Liver (tissue), 9 donors: Measurements from ENCODE around the gene F12. TPM values are rescaled to one million over a fixed set of nuclear protein-coding genes. Genes with fewer than 3 reads are reported as not detected.

Experiments used
- DNase-seq: peaks from one replicate; pipeline ENCODE4 v3.0.0-alpha.2; 2017; ENCODE audit warnings: low spot score
- H3K27ac ChIP-seq, 2 donors: one replicate each; pipeline ENCODE4 v1.7.0; 2013; ENCODE audit warnings: inconsistent platforms in 2 of 2, low read length in 2 of 2, control low read depth in 1 of 2, low read depth in 1 of 2, mild to moderate bottlenecking in 1 of 2
- H3K27me3 ChIP-seq, 4 donors: one replicate each; pipeline versions ENCODE4 v1.6.1 to v1.7.0; 2013; ENCODE audit warnings: low read length in 3 of 4, inconsistent platforms in 1 of 4, mild to moderate bottlenecking in 1 of 4, moderate library complexity in 1 of 4; ENCODE audit not compliant: control insufficient read depth in 4 of 4, insufficient read depth in 4 of 4
- H3K36me3 ChIP-seq, 4 donors: one replicate each; pipeline versions ENCODE4 v1.6.1 to v1.7.0; 2013; ENCODE audit warnings: low read length in 3 of 4, mild to moderate bottlenecking in 3 of 4, low read depth in 1 of 4, moderate library complexity in 1 of 4; ENCODE audit not compliant: control insufficient read depth in 4 of 4, insufficient read depth in 3 of 4
- H3K4me1 ChIP-seq, 4 donors: one replicate each; pipeline versions ENCODE4 v1.6.1 to v1.7.0; 2013; ENCODE audit warnings: low read length in 3 of 4, mild to moderate bottlenecking in 3 of 4, moderate library complexity in 1 of 4; ENCODE audit not compliant: control insufficient read depth in 4 of 4, insufficient read depth in 4 of 4
- H3K4me3 ChIP-seq, 3 donors: one replicate each; pipeline versions ENCODE4 v1.6.1 to v1.7.0; 2013; ENCODE audit warnings: low read length in 3 of 3, control low read depth in 1 of 3, low read depth in 1 of 3, mild to moderate bottlenecking in 1 of 3
- H3K9ac ChIP-seq, 2 donors: one replicate each; pipeline ENCODE4 v1.7.0; 2013; ENCODE audit warnings: low read length in 2 of 2, mild to moderate bottlenecking in 2 of 2, moderate library complexity in 2 of 2, control low read depth in 1 of 2, low read depth in 1 of 2
- H3K9me3 ChIP-seq, 4 donors: one replicate each; pipeline versions ENCODE4 v1.6.1 to v1.7.0; 2013; ENCODE audit warnings: low read length in 3 of 4; ENCODE audit not compliant: control insufficient read depth in 4 of 4
- ATF3 ChIP-seq: IDR thresholded peaks from 2 replicates; pipeline ENCODE4 v1.6.1; 2016; ENCODE audit warnings: antibody characterized with exemption
- EGR1 ChIP-seq, 2 donors: IDR thresholded peaks; 2 replicates each; pipeline ENCODE4 v1.6.1; 2016 to 2018; ENCODE audit warnings: antibody characterized with exemption in 2 of 2, low read depth in 2 of 2
- FOXA1 ChIP-seq: IDR thresholded peaks from 2 replicates; pipeline ENCODE4 v1.6.1; 2016; ENCODE audit warnings: antibody characterized with exemption
- GABPA ChIP-seq, 2 donors: IDR thresholded peaks in 1 of 2; conservative IDR thresholded peaks in 1 of 2; 2 replicates each; pipeline ENCODE4 v1.6.1; 2016; ENCODE audit warnings: antibody characterized with exemption in 2 of 2, mild to moderate bottlenecking in 1 of 2, moderate library complexity in 1 of 2
- HNF4A ChIP-seq, 2 donors: conservative IDR thresholded peaks; 2 replicates each; pipeline ENCODE4 v1.6.1; 2016; ENCODE audit warnings: antibody characterized with exemption in 2 of 2, mild to moderate bottlenecking in 2 of 2
- HNF4G ChIP-seq: IDR thresholded peaks from 2 replicates; pipeline ENCODE4 v1.6.1; 2016; ENCODE audit warnings: antibody characterized with exemption
- JUND ChIP-seq, 2 donors: IDR thresholded peaks; 2 replicates each; pipeline ENCODE4 v1.6.1; 2016; ENCODE audit warnings: antibody characterized with exemption in 2 of 2
- RAD21 ChIP-seq, 2 donors: IDR thresholded peaks; 2 replicates each; pipeline ENCODE4 v1.6.1; 2016; ENCODE audit warnings: antibody characterized with exemption in 2 of 2, mild to moderate bottlenecking in 2 of 2
- REST ChIP-seq: IDR thresholded peaks from 2 replicates; pipeline ENCODE4 v1.6.1; 2016; ENCODE audit warnings: antibody characterized with exemption, mild to moderate bottlenecking
- RXRA ChIP-seq, 2 donors: IDR thresholded peaks; 2 replicates each; pipeline ENCODE4 v1.6.1; 2017 to 2018; ENCODE audit warnings: antibody characterized with exemption in 2 of 2, mild to moderate bottlenecking in 1 of 2
- SP1 ChIP-seq: IDR thresholded peaks from 2 replicates; pipeline ENCODE4 v1.6.1; 2018; ENCODE audit warnings: antibody characterized with exemption, mild to moderate bottlenecking
- TAF1 ChIP-seq: conservative IDR thresholded peaks from 2 replicates; pipeline ENCODE4 v1.6.1; 2016; ENCODE audit warnings: antibody characterized with exemption, mild to moderate bottlenecking
- YY1 ChIP-seq: IDR thresholded peaks from 2 replicates; pipeline ENCODE4 v1.6.1; 2016; ENCODE audit warnings: antibody characterized with exemption, mild to moderate bottlenecking
- WGBS: extraction: QIAGEN DNeasy Blood & Tissue Kit; methylation state at CpG from one replicate; pipeline ENCODE4 v1.1.7; 2013; 5-methylcytosine and 5-hydroxymethylcytosine counted together
- polyA plus RNA-seq, 2 donors: library from polyadenylated mRNA; stranded (reverse) in 1 of 2; unstranded in 1 of 2; fragments of 200-250 nt in 1 of 2; fragments of >200 nt in 1 of 2; fragmentation: Nextera tagmentation in 1 of 2; extraction: Ambion mirVana in 1 of 2; gene quantifications; one replicate each; pipeline versions ENCODE4 v1.2.1 to v1.2.3, GENCODE V29; 2013 to 2015
- total RNA-seq, 2 donors: library from RNA; depleted of rRNA; stranded (reverse); fragments of >200 nt; gene quantifications; one replicate each; pipeline ENCODE4 v1.2.3, GENCODE V29; 2014
- TF ChIP-seq, protein P1 (sequence below): fragments of 150-350 bp; IDR thresholded peaks from 2 replicates; pipeline ENCODE4 v1.5.1; 2017; ENCODE audit warnings: improper control_type of control experiment, low read depth, low read length; ENCODE audit not compliant: missing input control
- TF ChIP-seq, protein P2 (sequence below): IDR thresholded peaks from 2 replicates; pipeline ENCODE4 v1.6.1; 2016; ENCODE audit warnings: antibody characterized with exemption
- TF ChIP-seq, protein P3 (sequence below): IDR thresholded peaks from 2 replicates; pipeline ENCODE4 v1.6.1; 2016; ENCODE audit warnings: antibody characterized with exemption
- donor health status: healthy.
- donor health status: healthy.
- donor health status: healthy.
- donor health status: healthy.
- donor health status: healthy.

Gene F12
- total and polyA plus RNA-seq, 4 donors = 27.7 to 328 (median 275) TPM

DNA sequence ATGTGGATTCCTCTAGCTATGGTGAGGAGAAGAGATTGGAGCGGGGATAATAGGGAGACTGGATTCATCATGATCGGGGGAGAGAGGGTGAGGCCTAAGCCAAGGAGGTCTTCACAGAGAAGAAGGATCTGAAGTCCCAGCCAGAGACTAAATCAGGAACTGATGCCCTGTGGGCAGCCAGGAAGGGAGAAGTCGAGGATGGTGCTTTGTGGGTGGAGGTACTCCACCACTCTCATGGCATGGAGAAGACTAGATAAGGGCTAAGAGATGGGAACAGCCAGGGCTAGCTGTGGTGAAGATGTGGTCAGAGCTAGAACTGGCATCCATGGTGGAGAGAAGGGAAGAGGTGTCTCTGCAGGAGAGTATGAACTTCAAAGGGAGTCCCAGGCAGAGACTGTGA, 54.7 kb downstream of the F12 start (continued):
- no peak for TF ChIP-seq HNF4A (conservative IDR thresholded peaks at IDR 0.05)
- TF ChIP-seq, protein P1, sequence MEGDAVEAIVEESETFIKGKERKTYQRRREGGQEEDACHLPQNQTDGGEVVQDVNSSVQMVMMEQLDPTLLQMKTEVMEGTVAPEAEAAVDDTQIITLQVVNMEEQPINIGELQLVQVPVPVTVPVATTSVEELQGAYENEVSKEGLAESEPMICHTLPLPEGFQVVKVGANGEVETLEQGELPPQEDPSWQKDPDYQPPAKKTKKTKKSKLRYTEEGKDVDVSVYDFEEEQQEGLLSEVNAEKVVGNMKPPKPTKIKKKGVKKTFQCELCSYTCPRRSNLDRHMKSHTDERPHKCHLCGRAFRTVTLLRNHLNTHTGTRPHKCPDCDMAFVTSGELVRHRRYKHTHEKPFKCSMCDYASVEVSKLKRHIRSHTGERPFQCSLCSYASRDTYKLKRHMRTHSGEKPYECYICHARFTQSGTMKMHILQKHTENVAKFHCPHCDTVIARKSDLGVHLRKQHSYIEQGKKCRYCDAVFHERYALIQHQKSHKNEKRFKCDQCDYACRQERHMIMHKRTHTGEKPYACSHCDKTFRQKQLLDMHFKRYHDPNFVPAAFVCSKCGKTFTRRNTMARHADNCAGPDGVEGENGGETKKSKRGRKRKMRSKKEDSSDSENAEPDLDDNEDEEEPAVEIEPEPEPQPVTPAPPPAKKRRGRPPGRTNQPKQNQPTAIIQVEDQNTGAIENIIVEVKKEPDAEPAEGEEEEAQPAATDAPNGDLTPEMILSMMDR = no peak
- no peak for TF ChIP-seq FOXA1
- no peak for TF ChIP-seq EGR1 (IDR thresholded peaks at IDR 0.05; ENCODE audit: low read depth in 2 of 2)
- no peak for TF ChIP-seq JUND (IDR thresholded peaks at IDR 0.05)
- TF ChIP-seq YY1 = no peak
- TF ChIP-seq, protein P2, sequence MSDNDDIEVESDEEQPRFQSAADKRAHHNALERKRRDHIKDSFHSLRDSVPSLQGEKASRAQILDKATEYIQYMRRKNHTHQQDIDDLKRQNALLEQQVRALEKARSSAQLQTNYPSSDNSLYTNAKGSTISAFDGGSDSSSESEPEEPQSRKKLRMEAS = no peak
- TF ChIP-seq RAD21 (IDR thresholded peaks at IDR 0.05) = no peak

GRCh38 chr5:177354256-177354655, 55.1 kb downstream of the F12 start:
- TF ChIP-seq REST = peak; percentile 86
- TF ChIP-seq GABPA (IDR thresholded peaks at IDR 0.05 in 1 of 2, conservative IDR thresholded peaks at IDR 0.05 in 1 of 2) = peak in 1 of 2 donors; percentile 31
- TF ChIP-seq EGR1 (IDR thresholded peaks at IDR 0.05; ENCODE audit: low read depth in 2 of 2) = peak; percentile 82 to 89
- TF ChIP-seq SP1 = peak; percentile 72
- TF ChIP-seq ATF3 = peak; percentile 17
- TF ChIP-seq TAF1 = peak; percentile 31
- peak; percentile 58 for TF ChIP-seq YY1
- no peak for TF ChIP-seq HNF4G
- TF ChIP-seq RXRA (IDR thresholded peaks at IDR 0.05) = peak; percentile 27 to 42
- peak; percentile 30 to 33 for TF ChIP-seq HNF4A (conservative IDR thresholded peaks at IDR 0.05)
- TF ChIP-seq, protein P2 = peak; percentile 11
- TF ChIP-seq, protein P1 = no peak
- TF ChIP-seq, protein P3, sequence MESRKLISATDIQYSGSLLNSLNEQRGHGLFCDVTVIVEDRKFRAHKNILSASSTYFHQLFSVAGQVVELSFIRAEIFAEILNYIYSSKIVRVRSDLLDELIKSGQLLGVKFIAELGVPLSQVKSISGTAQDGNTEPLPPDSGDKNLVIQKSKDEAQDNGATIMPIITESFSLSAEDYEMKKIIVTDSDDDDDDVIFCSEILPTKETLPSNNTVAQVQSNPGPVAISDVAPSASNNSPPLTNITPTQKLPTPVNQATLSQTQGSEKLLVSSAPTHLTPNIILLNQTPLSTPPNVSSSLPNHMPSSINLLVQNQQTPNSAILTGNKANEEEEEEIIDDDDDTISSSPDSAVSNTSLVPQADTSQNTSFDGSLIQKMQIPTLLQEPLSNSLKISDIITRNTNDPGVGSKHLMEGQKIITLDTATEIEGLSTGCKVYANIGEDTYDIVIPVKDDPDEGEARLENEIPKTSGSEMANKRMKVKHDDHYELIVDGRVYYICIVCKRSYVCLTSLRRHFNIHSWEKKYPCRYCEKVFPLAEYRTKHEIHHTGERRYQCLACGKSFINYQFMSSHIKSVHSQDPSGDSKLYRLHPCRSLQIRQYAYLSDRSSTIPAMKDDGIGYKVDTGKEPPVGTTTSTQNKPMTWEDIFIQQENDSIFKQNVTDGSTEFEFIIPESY = no peak
- peak in 1 of 2 donors; percentile 23 for TF ChIP-seq RAD21 (IDR thresholded peaks at IDR 0.05)
- no peak for TF ChIP-seq FOXA1
- TF ChIP-seq JUND (IDR thresholded peaks at IDR 0.05) = peak; percentile 26 to 61
- no peaks in the 10 kb centered on the region for H3K9me3 ChIP-seq
- 58% methylated on average over 3 of the region's 3 CpGs for WGBS
- peaks cover 23 to 75% (median 60%) of the 10 kb centered on the region in 4 donors for H3K4me1 ChIP-seq
- H3K36me3 ChIP-seq = peaks cover 0 to 2% (median 0%) of the 10 kb centered on the region in 4 donors
- H3K27ac ChIP-seq = peak overlapping the region; percentile 81 to 93
- no peaks in the 10 kb centered on the region for H3K27me3 ChIP-seq
- peak overlapping the region in 1 of 2 donors; percentile 27 for H3K9ac ChIP-seq
- no peak for DNase-seq
- peak overlapping the region in 2 of 3 donors; percentile 1 to 30 for H3K4me3 ChIP-seq
